GM06990 (cell line): ENCODE measurements around the gene DCUN1D2.
"Not testable (repeated sequence)": the region's sequence is repeated elsewhere in the genome, so short reads cannot be mapped to it uniquely, and the experiment has no call there.

Source experiments
- DNase-seq: peaks from one replicate; pipeline ENCODE4 v3.0.0-alpha.2; 2011; ENCODE audit not compliant: insufficient read length; ENCODE audit errors: extremely low read depth
- H3K27me3 ChIP-seq: replicated peaks from 2 replicates; pipeline ENCODE4 v1.6.0; 2011; ENCODE audit warnings: low read length; ENCODE audit not compliant: control insufficient read depth, insufficient read depth
- H3K36me3 ChIP-seq: 2 replicates; pipeline ENCODE4 v1.5.1; 2011; ENCODE audit warnings: low read length; ENCODE audit not compliant: control insufficient read depth, insufficient read depth
- H3K4me3 ChIP-seq: replicated peaks from 2 replicates; pipeline ENCODE4 v1.5.1; 2011; ENCODE audit warnings: low read depth, mild to moderate bottlenecking, control low read depth, low read length
- CTCF ChIP-seq: IDR thresholded peaks from 2 replicates; pipeline ENCODE4 v1.5.1; 2011; ENCODE audit warnings: low read length, control low read depth, mild to moderate bottlenecking, inconsistent platforms; ENCODE audit not compliant: insufficient read depth, poor library complexity, severe bottlenecking

Gene DCUN1D2

DNA sequence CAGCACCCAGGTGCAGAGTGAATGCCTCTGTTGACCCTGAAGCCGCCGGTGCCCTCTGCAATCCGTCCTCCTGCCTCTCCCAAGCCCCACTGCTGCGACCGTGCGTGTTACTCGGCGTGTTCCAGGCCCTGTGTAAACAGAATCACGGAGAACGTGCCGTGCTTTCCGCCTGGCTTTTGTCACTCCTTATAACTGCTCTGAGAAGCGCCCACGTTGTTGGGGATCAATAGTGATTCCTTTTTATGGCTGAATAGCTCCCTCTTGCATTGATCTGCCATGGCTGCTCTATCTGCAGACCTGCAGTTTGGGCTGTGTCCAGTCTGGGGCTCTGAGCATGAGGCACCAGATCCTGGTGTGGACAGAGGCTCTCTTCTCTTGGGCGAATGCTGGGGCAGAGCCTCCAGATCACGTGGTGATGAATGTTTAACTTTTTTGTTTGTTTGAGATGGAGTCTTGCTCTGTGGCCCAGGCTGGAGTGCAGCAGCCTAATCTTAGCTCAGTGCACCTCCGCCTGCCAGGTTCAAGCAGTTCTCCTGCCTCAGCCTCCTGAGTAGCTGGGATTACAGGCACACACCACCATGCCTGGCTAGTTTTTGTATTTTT lies 53.0 kb downstream of the DCUN1D2 start:
- no peak overlapping the region for H3K4me3 ChIP-seq
- H3K27me3 ChIP-seq = no peaks in the 10 kb centered on the region
- DNase-seq = no peak
- no peaks in the 10 kb centered on the region for H3K36me3 ChIP-seq
- no peak for TF ChIP-seq CTCF

DNA sequence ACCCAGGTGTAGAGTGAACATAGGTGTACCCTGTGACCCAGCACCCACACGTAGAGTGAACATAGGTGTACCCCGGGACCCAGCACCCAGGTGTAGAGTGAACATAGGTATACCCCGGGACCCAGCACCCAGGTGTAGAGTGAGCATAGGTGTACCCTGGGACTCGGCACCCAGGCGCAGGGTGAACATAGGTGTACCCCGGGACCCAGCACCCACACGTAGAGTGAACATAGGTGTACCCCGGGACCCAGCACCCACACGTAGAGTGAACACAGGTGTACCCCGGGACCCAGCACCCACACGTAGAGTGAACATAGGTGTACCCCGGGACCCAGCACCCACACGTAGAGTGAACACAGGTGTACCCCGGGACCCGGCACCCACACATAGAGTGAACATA lies 53.6 kb downstream of the DCUN1D2 start:
- not testable (repeated sequence) for DNase-seq, H3K36me3 ChIP-seq, H3K27me3 ChIP-seq, H3K4me3 ChIP-seq

- not testable (repeated sequence) for H3K36me3 ChIP-seq, H3K4me3 ChIP-seq, DNase-seq, H3K27me3 ChIP-seq
These were observed 54.6 kb downstream of the DCUN1D2 start for GRCh38 chr13:113435907-113436306.

GRCh38 chr13:113433391-113433916 lies 57.1 kb downstream of the DCUN1D2 start:
- H3K4me3 ChIP-seq = no peak overlapping the region
- H3K36me3 ChIP-seq = no peaks in the 10 kb centered on the region
- H3K27me3 ChIP-seq = no peaks in the 10 kb centered on the region
- no peak for DNase-seq
- TF ChIP-seq CTCF = no peak

DNA sequence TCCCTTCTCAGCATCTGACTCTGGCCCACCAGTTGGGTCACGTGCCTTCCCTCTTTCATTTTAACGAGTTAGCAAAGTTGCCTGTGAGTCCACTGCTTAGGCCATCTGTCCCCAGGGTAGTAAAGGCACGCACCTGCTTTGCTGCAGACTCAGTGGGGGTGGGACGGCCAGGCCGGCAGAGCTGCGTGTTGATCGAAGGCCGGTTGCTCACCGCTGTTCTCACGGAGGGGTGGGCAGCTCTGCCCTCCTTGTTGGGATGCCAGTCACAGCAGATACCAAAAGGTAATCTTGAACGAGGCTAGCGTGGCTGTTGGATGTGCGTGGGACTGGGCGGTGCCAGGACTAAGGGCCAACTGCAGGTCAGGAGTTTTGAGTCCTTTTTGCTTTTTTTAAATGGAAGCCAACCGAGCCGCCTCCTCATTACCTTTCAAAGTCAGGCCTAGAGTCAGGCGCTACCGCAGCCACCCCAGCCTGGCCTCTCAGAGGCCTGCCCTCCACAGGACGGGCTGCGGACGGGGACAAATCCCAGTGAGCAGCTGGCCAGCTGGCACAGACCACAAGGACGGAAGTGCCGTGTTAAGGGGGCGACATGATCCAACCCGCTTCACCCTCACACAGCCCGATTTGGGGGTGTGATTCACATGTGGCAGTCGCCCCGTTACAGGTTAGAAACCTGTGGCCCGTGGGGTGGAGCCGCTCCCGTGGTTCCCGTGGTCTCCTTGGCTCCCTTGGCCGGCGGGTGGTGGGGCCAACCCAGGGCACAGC lies 57.8 kb downstream of the DCUN1D2 start:
- TF ChIP-seq CTCF = no peak
- Histone ChIP-seq H3K27me3 (no peaks in the 10 kb centered on the region), H3K4me3 (no peak overlapping the region), H3K36me3 (no peaks in the 10 kb centered on the region)
- DNase-seq = no peak

GRCh38 chr13:113431171-113431570 lies 59.3 kb downstream of the DCUN1D2 start:
- no peak overlapping the region for H3K4me3 ChIP-seq
- no peak for TF ChIP-seq CTCF
- DNase-seq = no peak
- H3K27me3 ChIP-seq = no peaks in the 10 kb centered on the region
- H3K36me3 ChIP-seq = no peaks in the 10 kb centered on the region
